Measurements from ENCODE around the gene GCC2.
A peak's percentile ranks its signal among the peaks of the same experiment; 100 is the strongest.
"Not testable (repeated sequence)": the region's sequence is repeated elsewhere in the genome, so short reads cannot be mapped to it uniquely, and the experiment has no call there.

The GCC2 gene, protein sequence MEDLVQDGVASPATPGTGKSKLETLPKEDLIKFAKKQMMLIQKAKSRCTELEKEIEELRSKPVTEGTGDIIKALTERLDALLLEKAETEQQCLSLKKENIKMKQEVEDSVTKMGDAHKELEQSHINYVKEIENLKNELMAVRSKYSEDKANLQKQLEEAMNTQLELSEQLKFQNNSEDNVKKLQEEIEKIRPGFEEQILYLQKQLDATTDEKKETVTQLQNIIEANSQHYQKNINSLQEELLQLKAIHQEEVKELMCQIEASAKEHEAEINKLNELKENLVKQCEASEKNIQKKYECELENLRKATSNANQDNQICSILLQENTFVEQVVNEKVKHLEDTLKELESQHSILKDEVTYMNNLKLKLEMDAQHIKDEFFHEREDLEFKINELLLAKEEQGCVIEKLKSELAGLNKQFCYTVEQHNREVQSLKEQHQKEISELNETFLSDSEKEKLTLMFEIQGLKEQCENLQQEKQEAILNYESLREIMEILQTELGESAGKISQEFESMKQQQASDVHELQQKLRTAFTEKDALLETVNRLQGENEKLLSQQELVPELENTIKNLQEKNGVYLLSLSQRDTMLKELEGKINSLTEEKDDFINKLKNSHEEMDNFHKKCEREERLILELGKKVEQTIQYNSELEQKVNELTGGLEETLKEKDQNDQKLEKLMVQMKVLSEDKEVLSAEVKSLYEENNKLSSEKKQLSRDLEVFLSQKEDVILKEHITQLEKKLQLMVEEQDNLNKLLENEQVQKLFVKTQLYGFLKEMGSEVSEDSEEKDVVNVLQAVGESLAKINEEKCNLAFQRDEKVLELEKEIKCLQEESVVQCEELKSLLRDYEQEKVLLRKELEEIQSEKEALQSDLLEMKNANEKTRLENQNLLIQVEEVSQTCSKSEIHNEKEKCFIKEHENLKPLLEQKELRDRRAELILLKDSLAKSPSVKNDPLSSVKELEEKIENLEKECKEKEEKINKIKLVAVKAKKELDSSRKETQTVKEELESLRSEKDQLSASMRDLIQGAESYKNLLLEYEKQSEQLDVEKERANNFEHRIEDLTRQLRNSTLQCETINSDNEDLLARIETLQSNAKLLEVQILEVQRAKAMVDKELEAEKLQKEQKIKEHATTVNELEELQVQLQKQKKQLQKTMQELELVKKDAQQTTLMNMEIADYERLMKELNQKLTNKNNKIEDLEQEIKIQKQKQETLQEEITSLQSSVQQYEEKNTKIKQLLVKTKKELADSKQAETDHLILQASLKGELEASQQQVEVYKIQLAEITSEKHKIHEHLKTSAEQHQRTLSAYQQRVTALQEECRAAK (N-terminal part only)

DNA sequence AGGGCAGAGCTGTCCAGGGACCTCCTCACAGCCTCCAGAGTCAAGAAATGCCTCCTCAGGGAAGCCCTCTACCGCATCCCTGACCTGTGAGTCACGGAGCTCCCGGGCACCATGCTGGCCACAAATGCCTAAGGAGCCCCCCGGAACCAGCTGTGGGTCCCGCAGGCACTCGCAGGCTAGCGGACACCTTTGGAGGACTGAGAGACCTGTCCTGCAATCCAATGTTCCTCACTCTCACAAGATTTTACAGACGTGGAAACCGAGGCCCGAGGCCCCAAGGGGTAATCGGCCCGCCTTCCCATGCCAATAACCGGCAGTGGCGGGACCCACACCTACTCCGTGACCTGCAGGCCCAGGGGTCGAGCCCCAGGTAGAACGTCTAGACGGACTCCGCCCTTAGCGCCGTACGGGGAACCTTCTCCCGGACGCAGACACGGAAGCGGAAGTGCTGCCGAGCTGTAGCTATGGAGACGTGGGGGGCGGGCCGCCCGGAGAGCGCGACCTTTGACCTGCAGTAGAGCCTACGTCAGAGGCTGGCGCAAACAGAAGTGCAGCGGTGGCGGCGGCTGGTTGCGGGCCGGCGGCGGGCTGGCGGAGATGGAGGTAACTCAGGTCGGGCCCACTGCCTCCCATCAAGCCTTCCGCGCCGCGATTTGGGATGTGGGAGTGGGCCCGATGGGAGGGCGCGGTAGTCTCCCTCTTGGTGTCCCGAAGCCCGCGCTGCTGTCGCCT, at the start of gene GCC2:
GCC2 (plus strand) TSS at position 529 of the 732 bp plus-strand sequence; CDS start at position 598, 69 bp downstream.
- peak; percentile 93 to 95 for DNase-seq

DNA sequence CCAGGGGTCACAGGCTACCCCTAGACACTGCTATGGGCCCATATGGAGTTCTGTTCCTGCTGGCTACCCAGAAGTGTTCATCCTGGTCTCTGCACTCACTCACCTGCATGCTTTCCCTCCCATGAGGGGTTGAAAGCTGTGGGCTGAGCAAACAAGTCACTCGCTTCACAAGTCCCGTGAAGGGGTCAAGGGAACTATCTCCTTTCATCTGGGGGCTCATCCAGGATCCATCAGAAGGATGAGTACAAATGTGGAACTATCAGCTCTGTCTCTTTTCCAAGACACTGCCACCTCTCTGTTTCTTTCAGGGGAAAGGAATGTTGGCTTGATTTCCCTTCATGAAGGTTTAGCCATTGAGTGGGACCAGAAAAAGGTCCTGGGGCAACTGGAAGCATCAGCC, 49.5 kb upstream of the GCC2 start:
- DNase-seq = no peak

DNA sequence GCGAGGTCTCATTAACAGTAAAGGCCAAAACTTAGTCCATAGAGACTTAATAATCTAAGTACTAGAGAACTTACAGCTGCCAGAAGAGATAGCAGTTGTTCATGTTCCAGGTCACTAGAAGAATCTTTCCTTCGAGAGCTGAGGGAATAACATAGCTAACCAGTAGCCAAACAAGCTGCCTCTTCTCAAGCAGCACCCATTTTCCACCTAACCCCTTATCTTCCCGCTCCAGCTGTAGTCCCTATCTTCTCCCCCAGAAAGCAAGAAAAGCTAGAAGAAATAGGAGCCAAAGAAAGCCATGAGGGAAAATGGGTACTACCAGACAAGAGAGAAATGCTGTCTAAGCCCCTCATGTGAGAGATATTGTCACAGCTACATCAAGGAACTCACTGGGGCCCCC, 47.2 kb upstream of the GCC2 start:
- no peak for DNase-seq

DNA sequence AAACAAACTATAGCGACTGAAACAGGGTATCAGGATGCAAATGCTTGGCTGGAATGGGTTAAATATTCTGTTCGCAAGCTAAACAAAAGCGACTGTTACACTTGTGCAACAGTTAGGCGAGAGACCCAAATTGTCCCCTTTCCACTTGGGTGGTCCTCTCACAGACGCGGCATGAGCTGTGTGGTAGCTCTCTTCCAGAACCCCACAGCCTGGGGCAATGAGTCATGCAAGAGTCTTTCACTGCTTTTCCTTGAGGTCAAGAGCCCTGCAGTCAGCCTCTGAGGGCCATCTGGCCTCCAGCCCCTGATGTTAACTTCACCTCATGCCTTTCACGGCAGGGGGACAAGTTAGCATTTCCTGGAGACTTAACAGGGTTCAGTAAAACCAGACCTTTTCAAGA, 45.5 kb upstream of the GCC2 start:
- no peak for DNase-seq

DNA sequence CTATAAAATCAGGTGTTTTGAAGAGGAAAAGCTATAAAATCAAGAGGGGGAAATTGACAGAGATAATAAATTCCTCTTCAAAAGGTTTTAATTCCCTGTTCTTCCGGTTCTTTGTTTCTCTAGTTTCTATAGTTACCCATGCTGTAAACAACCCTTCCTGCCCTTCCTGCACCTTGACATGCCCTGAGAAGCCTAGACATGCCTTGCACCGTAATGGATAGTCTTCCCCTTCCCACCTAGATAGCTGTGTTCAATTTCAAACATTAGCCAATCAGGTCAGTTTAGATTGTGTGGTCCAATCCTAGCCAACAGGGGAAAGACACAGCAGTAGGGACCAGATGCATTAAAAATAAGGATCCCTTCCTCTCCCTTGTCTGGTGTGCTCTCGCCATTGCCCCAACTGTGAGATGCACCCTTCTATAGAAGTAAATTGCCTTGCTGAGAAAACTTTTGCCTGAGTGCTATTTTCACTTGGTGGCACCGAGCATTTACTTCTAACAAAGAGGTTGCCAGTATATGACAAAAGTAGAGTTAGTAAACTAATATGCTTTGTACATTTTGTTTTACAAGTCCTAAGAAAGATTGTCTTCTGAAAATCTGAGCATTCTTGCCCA, 44.1 kb upstream of the GCC2 start:
- DNase-seq = no peak

DNA sequence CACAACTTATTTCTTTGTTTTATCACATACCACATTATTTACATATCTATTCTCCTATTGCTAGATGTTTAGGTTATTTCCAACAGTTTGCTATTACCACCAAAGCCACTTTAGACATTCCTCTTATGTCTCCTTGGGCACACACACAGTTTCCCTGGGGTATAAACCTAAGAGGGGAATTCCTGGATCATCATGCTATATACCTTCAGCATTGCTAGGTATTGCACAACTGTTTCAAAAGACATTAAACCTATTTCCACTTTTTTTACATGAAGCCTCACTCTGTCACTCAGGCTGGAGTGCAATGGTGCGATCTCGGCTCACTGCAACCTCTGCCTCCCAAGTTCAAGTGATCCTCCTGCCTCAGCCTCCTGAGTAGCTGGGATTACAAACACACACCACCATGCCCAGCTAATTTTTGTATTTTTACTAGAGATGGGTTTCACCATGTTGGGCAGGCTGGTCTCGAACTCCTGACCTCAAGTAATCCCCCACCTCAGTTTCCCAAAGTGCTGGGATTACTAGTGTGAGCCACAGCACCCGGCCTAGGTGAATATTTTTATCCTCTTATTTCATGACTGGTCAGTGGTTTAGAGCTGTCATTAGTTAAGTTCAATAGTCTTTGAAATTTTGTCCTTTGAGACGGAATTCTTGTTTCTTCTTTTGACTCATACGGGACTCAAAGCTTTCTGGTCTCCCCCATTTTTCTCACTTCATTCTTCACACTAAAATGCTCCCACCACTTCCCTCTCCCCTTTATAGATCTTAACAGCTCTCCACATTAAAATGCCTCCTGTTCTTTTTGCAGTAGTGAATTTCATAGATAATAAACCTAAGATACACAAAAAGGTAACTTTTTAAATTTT, 40.9 kb upstream of the GCC2 start:
- no peak for DNase-seq

DNA sequence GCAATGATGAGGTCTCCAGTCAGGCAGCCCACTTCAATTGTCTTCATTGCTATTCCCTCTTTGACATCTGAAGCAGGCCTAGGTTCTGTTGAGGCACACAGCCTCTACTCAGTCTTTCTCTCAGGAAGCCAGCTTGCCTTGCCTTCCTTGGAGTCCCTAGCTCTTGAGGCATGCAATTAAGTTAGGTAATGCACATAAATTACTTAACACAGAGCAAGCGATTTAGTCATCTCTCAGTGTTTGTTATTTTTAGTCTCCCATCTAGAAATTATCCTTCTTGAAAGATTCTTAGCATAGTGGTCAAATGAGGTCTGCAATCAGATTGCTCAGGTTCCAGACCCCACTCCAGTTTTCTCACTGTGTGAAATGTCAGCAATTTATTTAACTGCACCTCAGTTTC, 39.2 kb upstream of the GCC2 start:
- DNase-seq = no peak

DNA sequence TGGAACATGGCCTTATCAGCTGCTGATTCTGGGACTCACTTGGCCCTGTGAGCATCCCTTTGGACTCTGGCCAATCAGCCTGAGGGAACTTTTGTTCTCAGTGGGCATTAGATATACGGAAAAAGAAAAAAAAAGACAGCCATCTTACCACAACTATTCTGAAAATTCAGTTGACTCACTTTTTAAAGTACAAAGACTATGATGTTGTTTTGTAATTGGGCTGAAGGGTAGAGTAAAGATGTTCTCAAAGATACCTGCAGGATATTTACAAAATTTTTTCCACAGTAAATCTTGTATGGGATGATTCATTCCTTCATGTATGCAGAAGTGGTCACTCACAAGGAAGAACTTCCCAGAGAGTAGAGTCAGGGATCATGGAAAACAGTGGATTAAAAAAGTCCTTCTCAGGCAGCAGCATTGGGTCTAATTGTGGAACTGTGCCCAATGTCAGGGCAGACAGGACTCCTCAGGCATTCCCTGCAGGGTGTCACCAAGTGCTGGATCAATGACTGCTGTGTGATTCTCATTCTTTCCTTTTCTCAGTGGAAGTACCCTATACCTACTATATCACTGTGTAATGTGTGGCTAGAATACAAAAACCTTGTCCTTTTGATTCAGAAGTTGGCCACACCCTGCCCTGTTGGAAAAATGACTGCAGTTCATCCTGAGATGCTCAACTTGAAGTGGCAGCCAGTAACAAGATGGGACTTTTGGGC, 35.9 kb upstream of the GCC2 start:
- no peak for DNase-seq

DNA sequence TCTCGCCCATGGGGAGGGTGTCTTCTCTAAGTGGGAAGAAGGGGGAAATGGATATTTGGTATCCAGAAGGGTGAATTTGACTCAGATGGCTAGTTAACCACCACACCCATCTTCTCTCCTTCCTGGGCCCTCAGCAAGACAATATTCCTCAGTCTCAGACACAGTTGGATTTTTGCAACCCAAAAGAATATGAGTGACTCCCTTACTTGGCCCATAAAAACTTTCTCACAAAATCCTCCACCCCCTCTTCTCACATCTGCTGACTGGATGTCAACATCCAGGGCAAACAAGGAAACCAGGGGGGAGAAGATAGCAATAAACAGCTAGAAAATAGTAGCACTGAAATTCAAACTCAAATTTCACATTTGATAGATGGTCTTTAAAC, 35.3 kb upstream of the GCC2 start:
- no peak for DNase-seq

DNA sequence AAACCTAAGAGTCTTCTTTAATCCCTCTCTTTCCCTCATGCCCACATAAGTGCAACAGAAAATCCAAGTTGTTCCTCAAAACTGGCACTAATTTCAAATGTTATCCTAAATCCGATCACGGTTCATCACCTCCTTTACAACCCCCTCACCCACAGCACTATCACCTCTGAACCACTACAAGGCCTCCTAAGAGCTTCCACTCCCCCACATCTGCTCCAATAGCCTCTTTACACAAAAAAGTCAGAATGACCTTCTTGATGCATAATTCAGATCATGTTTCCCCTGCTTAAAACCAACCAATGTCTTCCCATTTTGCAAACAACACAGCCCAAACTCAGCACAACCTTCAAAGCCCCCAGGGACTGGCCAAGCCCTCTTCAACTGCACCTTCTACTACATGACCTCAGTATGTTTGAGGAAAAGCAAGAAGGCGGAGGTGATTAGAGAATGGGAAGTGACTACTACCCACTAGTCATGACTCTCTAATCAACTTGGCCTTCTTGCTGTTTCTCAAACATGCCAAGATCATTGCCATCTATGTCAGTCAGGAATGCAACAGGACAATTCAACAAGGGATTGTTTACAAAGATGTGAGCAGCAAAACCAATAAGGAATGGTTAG, 34.6 kb upstream of the GCC2 start:
- no peak for DNase-seq

DNA sequence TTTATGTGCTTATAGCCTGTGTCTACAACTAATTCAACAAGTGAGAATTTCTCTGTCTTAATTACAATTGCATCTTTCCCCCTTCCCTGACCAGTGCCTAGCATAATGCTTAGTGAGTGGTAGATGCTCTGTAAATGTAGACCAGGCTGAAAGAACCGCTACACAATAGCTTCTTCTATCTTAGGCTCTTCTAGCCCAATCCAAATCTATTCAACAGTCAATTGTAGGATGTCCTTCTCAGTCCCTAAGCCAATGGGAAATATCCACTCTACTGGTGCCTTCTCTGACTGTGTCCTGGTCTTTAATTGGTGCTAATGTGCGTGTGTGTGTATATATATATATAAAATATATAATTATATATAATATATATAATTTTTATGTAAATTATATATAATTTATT, 34.1 kb upstream of the GCC2 start:
- DNase-seq = no peak

DNA sequence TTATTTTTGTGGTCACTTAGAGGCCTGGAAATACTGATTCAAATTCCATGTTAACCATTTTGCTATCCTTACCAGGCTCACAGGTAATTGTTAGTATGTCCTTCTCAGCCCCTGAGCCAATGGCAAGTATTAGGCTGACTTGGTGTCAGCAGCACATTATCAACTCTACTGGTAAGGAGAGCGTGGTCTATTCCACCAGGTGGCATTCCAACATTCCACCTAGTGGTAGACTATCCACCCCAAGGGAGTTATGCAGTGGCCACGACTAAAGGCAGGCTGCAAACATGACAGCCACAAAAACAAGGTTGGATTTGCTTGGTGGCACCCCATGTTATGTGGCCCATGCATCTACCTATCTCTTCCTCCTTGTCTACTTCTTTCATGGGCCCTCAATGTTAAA, 31.8 kb upstream of the GCC2 start:
- no peak for DNase-seq

DNA sequence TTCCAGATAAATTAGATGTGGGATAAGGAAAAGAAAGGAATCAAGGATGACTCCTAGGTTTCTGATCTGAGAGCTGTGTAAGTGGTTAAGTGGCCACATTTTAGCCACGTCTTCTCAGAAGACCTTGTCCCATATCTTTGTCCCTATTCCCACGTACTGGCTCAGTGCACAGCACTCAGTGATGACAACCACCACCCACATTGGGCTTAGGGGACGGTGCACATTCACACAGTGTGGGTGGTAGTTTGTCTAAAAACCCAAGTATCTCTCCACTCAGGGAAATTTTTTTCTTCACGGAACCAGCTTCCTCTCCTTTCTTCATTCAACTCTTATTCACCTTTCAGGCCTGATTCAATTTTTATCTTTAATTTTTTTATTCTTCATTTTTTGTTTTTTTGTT, 30.6 kb upstream of the GCC2 start:
- no peak for DNase-seq

DNA sequence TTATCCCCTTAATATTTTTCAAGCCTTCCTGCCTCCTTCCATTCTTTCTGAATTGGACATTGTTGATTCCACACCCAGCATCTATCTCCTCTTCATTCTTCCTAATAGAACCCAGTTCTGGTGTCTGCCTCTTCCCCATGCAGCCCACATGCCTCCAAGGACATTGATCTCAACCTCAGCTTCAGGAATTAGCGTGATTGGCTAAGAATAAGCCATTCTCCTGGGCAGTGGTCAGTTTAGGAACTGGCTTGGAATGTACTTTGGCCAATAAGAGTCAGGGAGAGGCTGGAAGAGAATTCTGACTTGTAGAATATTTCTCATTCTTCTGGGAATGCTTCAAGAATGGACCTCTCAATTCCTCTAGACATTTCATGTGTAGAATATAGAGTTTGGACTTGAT, 25.9 kb upstream of the GCC2 start:
- DNase-seq = no peak

DNA sequence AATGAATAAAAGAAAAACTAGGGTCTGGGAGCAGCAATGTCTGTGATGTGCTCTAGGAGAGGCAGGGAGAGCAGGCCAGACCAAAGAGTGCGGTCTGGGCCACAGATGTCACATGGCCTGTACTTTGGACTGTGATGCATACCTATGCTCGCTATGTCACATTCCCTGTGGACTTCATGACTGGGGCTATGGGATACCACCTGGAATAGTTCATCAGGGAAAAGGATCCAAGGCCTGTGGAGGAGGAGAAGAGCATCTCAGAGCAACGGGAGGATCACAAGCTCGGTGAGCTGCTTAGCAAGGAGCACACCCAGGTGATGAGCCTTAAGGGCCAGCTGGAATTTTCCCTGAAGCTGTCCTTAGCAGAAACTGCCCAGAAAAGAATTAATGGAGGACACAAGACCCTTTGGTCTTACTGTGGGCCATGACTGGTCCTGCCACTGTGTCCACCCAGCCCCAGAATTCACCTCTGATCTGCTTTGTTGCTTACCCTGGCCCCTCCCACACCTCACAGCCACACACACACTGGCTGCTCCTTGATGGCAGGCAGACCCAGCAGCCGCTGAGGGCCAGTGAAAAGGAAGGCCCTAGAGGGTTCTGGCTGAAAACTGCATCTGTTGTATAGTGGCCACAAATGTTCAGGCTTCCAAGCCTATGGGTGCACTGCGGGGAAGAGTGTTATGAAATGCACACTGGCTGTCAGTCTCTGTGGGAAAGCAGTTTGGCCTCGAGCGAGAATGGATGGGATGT, 25.3 kb upstream of the GCC2 start:
- no peak for DNase-seq

DNA sequence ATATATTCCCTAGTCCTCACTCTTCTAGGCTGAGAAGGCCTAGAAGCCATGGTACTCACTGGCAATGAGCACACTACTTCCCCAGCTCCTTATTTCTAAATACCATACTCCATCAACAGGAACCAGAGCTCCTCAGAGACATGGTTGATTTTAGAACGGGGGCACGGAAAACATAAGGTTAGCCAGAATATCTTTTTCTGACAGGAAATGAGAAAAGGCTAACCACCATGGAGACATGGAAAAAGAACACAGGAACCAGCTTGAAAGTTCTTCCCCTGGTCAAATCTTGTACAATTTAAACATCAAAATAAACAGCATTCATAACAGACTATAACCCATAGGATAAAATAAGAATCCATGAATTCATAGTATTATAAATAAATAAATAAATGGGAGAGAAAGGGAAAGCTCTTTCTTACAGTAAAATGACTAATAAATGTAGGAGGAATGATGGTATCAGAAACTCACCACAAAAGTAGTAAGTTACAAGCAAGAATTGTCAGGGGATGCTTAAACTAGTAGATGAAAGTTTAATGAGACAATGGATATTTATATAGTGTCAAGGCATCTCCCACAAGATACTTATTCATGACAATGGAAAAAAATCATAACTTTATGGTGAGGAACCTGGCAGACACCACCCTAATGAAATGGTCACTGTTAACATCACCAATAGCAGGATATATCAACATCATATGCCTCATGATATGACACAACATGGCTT, 20.6 kb upstream of the GCC2 start:
- no peak for DNase-seq

DNA sequence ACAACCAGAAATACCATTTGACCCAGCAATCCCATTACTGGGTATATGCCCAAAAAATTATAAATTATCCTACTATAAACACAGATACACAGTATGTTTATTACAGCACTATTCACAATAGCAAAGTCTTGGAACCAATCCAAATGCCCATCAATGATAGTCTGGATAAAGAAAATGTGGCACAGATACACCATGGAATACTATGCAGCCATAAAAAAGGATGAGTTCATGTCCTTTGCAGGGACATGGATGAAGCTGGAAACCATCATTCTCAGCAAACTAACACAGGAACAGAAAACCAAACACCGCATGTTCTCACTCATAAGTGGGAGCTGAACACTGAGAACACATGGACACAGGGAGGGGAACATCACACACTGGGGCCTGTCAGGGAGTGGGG, 13.4 kb upstream of the GCC2 start:
- DNase-seq = not testable (repeated sequence)

DNA sequence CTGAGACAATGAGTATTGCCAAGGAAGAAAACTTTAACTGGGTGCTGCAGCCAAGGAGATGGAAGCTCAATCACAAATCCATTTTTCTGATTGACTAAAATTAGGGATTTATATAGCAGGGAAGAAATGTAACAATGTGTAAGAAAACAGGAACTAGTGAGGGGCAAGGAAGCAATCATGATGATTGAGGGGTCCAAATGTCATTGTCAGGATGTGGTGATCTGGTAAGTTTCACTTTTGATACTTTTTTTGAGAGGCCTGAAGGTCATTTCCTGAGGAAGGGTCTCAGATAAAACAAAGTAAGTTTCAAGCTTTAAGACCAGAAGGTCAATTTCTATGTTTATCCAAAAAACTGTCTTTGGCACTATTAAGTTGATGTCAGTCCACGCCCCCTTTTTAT, 12.0 kb upstream of the GCC2 start:
- no peak for DNase-seq

All from stimulated activated CD4-positive, alpha-beta T cell treated with anti-CD3 and anti-CD28 coated beads, Interleukin-4, amount 100 ng/mL, for 4 hours (primary cell).